Measurements from ENCODE around the gene RBM15B. TPM values are rescaled to one million over a fixed set of nuclear protein-coding genes. Genes with fewer than 3 reads are reported as not detected.

RBM15B gene
- polyA plus RNA-seq, 1 donor from 2014 or later = 24.1 TPM

DNA sequence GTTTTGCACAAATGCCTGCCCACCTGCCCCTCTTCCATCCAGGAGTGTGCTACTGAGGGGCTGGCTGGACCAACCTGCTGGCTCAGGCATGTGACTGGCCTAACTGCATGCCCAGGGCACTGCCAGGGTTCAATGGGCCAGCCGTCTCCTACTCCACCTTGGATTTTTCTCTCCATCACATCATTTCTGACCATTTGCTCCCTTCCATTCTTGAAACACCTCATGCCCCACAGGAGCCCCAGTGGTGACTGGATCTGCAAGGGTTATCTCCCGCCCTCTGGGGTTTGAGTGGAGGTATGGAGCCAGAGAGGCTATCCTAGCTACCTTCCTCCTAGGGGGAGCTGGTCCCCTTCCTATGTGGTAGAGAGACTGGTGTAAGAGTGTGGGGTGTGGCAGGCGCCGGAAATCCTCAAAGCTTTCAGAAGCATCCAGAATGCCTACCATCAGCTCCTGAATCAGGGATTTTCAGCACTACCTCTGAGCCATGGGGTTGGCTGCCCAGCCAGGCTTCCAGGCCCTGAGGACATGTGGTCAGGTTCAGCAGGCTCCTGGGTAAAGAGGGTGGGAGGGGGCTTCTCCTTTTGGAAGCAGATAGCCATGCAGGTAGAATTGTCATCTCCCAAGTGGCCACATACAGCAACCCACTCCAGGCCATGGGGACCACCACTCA is 8.9 kb upstream of the RBM15B start:
- no peak overlapping the region for H3K4me3 ChIP-seq (ENCODE audit: low read length)
- H2AFZ ChIP-seq (ENCODE audit: low read depth, low read length) = no peak overlapping the region
- H3K4me2 ChIP-seq (ENCODE audit: low read length) = no peak overlapping the region
- no peak overlapping the region for H3K27ac ChIP-seq (ENCODE audit: low read length)
- peaks cover 26% of the 10 kb centered on the region for H3K79me2 ChIP-seq (replicated peaks; ENCODE audit: insufficient read depth, low read length)
- TF ChIP-seq EP300 (conservative IDR thresholded peaks at IDR 0.05; ENCODE audit: poor library complexity, severe bottlenecking) (no peak), MXI1 (conservative IDR thresholded peaks at IDR 0.05; ENCODE audit: poor library complexity, severe bottlenecking) (no peak), POLR2AphosphoS5 (IDR thresholded peaks at IDR 0.05) (no peak), SMC3 (conservative IDR thresholded peaks at IDR 0.05; ENCODE audit: poor library complexity) (no peak), TAF1 (IDR thresholded peaks at IDR 0.05; ENCODE audit: low read depth) (no peak), EZH2 (IDR thresholded peaks at IDR 0.05; ENCODE audit: borderline replicate concordance, insufficient read depth, low read length, poor library complexity, severe bottlenecking) (no peak)
- TF ChIP-seq, protein P1, sequence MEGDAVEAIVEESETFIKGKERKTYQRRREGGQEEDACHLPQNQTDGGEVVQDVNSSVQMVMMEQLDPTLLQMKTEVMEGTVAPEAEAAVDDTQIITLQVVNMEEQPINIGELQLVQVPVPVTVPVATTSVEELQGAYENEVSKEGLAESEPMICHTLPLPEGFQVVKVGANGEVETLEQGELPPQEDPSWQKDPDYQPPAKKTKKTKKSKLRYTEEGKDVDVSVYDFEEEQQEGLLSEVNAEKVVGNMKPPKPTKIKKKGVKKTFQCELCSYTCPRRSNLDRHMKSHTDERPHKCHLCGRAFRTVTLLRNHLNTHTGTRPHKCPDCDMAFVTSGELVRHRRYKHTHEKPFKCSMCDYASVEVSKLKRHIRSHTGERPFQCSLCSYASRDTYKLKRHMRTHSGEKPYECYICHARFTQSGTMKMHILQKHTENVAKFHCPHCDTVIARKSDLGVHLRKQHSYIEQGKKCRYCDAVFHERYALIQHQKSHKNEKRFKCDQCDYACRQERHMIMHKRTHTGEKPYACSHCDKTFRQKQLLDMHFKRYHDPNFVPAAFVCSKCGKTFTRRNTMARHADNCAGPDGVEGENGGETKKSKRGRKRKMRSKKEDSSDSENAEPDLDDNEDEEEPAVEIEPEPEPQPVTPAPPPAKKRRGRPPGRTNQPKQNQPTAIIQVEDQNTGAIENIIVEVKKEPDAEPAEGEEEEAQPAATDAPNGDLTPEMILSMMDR (IDR thresholded peaks at IDR 0.05; ENCODE audit: poor library complexity, severe bottlenecking) = no peak
- TF ChIP-seq, protein P2, sequence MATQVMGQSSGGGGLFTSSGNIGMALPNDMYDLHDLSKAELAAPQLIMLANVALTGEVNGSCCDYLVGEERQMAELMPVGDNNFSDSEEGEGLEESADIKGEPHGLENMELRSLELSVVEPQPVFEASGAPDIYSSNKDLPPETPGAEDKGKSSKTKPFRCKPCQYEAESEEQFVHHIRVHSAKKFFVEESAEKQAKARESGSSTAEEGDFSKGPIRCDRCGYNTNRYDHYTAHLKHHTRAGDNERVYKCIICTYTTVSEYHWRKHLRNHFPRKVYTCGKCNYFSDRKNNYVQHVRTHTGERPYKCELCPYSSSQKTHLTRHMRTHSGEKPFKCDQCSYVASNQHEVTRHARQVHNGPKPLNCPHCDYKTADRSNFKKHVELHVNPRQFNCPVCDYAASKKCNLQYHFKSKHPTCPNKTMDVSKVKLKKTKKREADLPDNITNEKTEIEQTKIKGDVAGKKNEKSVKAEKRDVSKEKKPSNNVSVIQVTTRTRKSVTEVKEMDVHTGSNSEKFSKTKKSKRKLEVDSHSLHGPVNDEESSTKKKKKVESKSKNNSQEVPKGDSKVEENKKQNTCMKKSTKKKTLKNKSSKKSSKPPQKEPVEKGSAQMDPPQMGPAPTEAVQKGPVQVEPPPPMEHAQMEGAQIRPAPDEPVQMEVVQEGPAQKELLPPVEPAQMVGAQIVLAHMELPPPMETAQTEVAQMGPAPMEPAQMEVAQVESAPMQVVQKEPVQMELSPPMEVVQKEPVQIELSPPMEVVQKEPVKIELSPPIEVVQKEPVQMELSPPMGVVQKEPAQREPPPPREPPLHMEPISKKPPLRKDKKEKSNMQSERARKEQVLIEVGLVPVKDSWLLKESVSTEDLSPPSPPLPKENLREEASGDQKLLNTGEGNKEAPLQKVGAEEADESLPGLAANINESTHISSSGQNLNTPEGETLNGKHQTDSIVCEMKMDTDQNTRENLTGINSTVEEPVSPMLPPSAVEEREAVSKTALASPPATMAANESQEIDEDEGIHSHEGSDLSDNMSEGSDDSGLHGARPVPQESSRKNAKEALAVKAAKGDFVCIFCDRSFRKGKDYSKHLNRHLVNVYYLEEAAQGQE (IDR thresholded peaks at IDR 0.05; ENCODE audit: borderline replicate concordance) = no peak
- H3K27me3 ChIP-seq (ENCODE audit: insufficient read depth, low read depth, low read length) = no peaks in the 10 kb centered on the region
- H3K36me3 ChIP-seq (ENCODE audit: insufficient read depth, low read length) = no peaks in the 10 kb centered on the region
- no peak overlapping the region for H3K9ac ChIP-seq (ENCODE audit: low read length)
- H3F3A ChIP-seq (ENCODE audit: insufficient read depth, low read length, poor library complexity, severe bottlenecking) = no peaks in the 10 kb centered on the region
- H3K9me3 ChIP-seq (ENCODE audit: low read length) = no peaks in the 10 kb centered on the region
- H3K9me2 ChIP-seq (ENCODE audit: insufficient read depth, low read length) = no peaks in the 10 kb centered on the region
- H4K20me1 ChIP-seq (ENCODE audit: insufficient read depth) = no peaks in the 10 kb centered on the region

DNA sequence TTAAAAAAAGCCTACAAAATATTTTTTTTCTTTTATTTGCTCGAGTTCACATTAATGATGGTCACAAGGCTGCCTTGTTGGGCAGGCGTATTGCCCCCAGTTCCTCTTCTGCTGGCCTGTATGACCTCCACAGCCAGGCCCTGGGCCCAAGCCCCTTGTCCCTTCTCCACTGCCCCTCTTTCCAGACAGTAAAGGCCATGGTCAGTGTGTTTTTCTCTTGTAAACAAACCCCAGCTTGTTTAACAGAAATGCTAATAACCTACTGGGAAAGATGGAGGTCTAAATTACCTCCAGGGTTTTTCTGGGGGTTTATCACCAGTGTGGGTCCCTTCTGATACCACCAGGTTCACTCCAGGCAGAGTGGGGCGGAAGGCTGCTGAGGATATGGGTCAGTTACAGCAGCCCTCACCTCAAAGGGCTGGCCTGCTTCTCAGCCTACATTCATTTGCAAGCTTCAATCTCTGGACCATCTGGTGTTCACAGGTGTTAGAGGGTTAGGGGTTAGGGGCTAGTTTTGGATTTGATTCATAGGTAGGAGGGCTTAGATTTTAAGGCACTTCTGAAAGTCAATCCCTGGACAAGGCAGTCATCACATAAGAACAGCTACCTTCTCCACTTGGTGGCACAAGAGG is 8.0 kb upstream of the RBM15B start:
- no peaks in the 10 kb centered on the region for H3F3A ChIP-seq (ENCODE audit: insufficient read depth, low read length, poor library complexity, severe bottlenecking)
- no peaks in the 10 kb centered on the region for H3K36me3 ChIP-seq (ENCODE audit: insufficient read depth, low read length)
- no peaks in the 10 kb centered on the region for H3K27me3 ChIP-seq (ENCODE audit: insufficient read depth, low read depth, low read length)
- H3K27ac ChIP-seq (ENCODE audit: low read length) = no peak overlapping the region
- H3K4me3 ChIP-seq (ENCODE audit: low read length) = peak overlapping the region; percentile 95
- no peaks in the 10 kb centered on the region for H3K9me2 ChIP-seq (ENCODE audit: insufficient read depth, low read length)
- peak overlapping the region; percentile 99 for H3K4me2 ChIP-seq (ENCODE audit: low read length)
- H3K9ac ChIP-seq (ENCODE audit: low read length) = no peak overlapping the region
- no peaks in the 10 kb centered on the region for H4K20me1 ChIP-seq (ENCODE audit: insufficient read depth)
- TF ChIP-seq MXI1 (conservative IDR thresholded peaks at IDR 0.05; ENCODE audit: poor library complexity, severe bottlenecking) (no peak), EZH2 (IDR thresholded peaks at IDR 0.05; ENCODE audit: borderline replicate concordance, insufficient read depth, low read length, poor library complexity, severe bottlenecking) (no peak), TAF1 (IDR thresholded peaks at IDR 0.05; ENCODE audit: low read depth) (no peak), SMC3 (conservative IDR thresholded peaks at IDR 0.05; ENCODE audit: poor library complexity) (no peak), EP300 (conservative IDR thresholded peaks at IDR 0.05; ENCODE audit: poor library complexity, severe bottlenecking) (no peak), RAD21 (conservative IDR thresholded peaks at IDR 0.05) (no peak), POLR2AphosphoS5 (IDR thresholded peaks at IDR 0.05) (no peak)
- TF ChIP-seq, protein P2 (IDR thresholded peaks at IDR 0.05; ENCODE audit: borderline replicate concordance) = no peak
- TF ChIP-seq, protein P1 (IDR thresholded peaks at IDR 0.05; ENCODE audit: poor library complexity, severe bottlenecking) = no peak
- peaks cover 26% of the 10 kb centered on the region for H3K79me2 ChIP-seq (replicated peaks; ENCODE audit: insufficient read depth, low read length)
- H2AFZ ChIP-seq (ENCODE audit: low read depth, low read length) = no peak overlapping the region
- no peaks in the 10 kb centered on the region for H3K9me3 ChIP-seq (ENCODE audit: low read length)
